Superior temporal gyrus (tissue), 1 donor: ENCODE data around the gene SLMAP.
A peak's percentile ranks its signal among the peaks of the same experiment; 100 is the strongest.

ENCODE experiments used
- DNase-seq: peaks from one replicate; pipeline ENCODE4 v3.0.0-alpha.2; 2016; ENCODE audit errors: extremely low spot score

Gene SLMAP

GRCh38 chr3:57755741-57756527 lies at the start of gene SLMAP:
Gene SLMAP (plus strand): TSS chr3:57756309. CDS start chr3:57757652, 1,343 bp downstream.
- DNase-seq = peak; percentile 99

GRCh38 chr3:57706462-57706861 lies 49.6 kb upstream of the SLMAP start:
- no peak for DNase-seq

GRCh38 chr3:57709031-57709430 lies 47.1 kb upstream of the SLMAP start:
- no peak for DNase-seq

GRCh38 chr3:57709559-57709958 lies 46.5 kb upstream of the SLMAP start:
- no peak for DNase-seq

- no peak for DNase-seq
Observed at GRCh38 chr3:57715686-57716085, 40.4 kb upstream of the SLMAP start.

- no peak for DNase-seq
Observed at GRCh38 chr3:57717205-57717868, 38.8 kb upstream of the SLMAP start.

- no peak for DNase-seq
Observed at GRCh38 chr3:57718118-57718517, 38.0 kb upstream of the SLMAP start.

GRCh38 chr3:57726397-57726796 lies 29.7 kb upstream of the SLMAP start:
- DNase-seq = no peak

GRCh38 chr3:57727106-57727505 lies 29.0 kb upstream of the SLMAP start:
- no peak for DNase-seq

GRCh38 chr3:57729334-57730045 lies 26.6 kb upstream of the SLMAP start:
- DNase-seq = no peak

- peak; percentile 40 for DNase-seq
Observed at GRCh38 chr3:57730682-57731081, 25.4 kb upstream of the SLMAP start.

GRCh38 chr3:57731311-57731710 lies 24.8 kb upstream of the SLMAP start:
- DNase-seq = no peak

- no peak for DNase-seq
Observed at GRCh38 chr3:57733790-57734189, 22.3 kb upstream of the SLMAP start.

- DNase-seq = no peak
Observed at GRCh38 chr3:57735405-57735804, 20.7 kb upstream of the SLMAP start.

- DNase-seq = no peak
Observed at GRCh38 chr3:57737840-57738239, 18.3 kb upstream of the SLMAP start.

GRCh38 chr3:57738391-57738790 lies 17.7 kb upstream of the SLMAP start:
- no peak for DNase-seq

GRCh38 chr3:57740027-57740426 lies 16.1 kb upstream of the SLMAP start:
- no peak for DNase-seq

- no peak for DNase-seq
Observed at GRCh38 chr3:57743496-57743895, 12.6 kb upstream of the SLMAP start.

GRCh38 chr3:57745101-57745500 lies 11.0 kb upstream of the SLMAP start:
- DNase-seq = no peak

- DNase-seq = no peak
Observed at GRCh38 chr3:57746156-57747010, 9.7 kb upstream of the SLMAP start.

- DNase-seq = no peak
Observed at GRCh38 chr3:57749542-57749941, 6.6 kb upstream of the SLMAP start.

GRCh38 chr3:57752307-57752706 lies 3.8 kb upstream of the SLMAP start:
- DNase-seq = no peak
